AG08396 (cell line): ENCODE data around the gene CYFIP2.

Source experiments
- DNase-seq: peaks from one replicate; pipeline ENCODE4 v3.0.0; 2012; ENCODE audit warnings: low spot score, mixed read lengths

Gene CYFIP2

DNA sequence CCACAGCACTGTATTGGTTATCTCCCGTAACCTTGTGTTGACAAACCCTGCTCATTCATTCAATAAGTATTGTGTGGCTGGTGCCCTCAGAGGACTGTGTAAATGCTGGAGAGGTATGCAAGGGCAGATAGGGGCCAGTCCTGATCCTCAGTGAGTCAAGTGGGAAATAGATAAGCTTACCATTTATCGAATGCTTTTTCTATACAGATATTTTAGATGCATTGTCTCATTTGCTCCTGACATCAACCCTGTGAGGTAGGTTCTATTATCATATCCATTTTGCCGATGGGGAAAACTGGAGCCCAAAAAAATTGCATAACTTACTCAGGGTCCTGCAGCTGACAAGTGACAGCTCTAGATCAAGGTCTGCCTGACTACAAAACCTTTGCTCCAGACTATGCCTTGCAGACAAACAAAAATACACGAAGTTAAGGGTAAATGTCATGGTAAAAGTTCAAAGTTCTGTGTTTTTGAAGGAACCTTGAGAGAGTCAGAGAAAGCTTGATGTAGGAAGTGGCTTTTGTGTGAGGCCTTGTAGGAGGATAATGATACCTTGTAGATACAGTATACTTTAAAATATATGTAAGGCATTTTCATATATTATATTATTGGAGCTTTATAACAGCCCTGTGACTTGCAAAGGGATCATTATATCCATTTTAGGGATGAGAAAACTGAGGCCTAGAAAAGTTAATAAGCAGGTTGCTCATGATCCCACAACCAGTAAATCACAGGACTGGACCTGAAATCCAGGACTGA, 22.7 kb downstream of the CYFIP2 start:
- DNase-seq, result no peak

DNA sequence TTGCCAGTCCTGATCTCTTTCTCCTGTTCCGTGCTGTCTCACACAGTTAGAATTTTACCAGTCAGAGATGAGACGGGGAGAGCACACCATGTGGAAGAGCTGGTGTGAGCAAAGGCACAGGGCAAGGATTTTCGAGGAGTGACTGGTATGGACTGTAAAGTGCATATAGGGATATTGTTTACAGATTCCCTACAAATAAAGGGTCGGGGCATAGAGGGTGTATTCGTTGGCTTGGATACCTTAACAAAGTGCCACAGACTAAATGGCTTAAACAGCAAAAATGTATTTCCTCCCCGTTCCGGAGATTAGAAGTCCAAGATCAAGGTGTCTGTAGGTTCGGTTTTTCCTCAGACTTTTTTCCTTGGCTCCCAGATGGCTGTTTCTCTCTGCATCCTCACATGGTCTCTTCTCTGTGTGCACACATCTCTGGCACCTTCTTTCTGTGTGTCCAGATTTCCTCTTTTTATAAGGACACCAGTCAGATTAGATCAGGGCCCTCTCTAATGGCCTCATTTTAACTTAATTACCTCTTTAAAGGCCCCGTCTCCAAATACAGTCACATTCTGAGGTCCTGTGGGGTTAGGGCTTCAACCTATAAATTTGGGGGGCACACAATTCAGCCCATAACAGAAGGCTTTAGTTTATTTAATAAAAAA, 23.4 kb downstream of the CYFIP2 start:
- DNase-seq, result no peak

DNA sequence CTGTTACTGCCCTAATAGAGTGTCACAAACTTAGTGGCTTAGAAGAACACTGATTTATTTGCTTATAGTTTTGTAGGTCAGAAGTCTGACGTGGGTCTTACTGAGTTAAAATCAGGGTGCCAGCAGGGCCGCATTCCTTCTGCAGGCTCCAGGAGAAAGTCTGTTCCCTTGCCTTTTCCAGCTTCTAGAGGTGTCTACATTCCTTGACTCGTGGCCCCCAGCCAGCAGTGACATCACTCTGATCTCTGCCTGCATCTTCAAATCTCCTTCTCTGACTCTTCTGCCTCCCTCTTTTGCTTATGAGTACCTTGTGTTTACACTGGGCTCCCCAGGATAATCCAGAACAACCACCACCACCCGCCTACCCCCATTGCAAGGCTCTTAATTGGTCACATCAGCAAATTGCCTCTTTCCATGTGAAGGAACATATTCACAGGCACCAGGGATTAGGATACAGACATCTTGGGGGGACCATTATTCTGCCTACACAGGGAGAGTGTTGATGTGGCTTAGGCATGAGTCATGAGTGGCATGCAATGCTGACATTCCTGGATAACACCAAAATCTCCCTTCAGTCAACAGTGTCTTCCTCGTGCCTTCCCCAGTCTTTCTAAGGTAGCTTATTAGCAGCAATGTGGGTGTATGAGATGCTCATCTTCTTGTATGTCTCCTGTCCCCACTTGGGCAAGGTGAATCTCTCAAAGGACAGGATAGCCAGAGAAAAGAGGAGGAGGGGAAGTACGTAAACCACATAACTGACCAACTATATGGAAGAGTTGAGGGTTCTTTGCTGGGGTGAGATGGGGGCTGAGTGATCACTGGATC, 24.4 kb downstream of the CYFIP2 start:
- DNase-seq, result peak; percentile 46

DNA sequence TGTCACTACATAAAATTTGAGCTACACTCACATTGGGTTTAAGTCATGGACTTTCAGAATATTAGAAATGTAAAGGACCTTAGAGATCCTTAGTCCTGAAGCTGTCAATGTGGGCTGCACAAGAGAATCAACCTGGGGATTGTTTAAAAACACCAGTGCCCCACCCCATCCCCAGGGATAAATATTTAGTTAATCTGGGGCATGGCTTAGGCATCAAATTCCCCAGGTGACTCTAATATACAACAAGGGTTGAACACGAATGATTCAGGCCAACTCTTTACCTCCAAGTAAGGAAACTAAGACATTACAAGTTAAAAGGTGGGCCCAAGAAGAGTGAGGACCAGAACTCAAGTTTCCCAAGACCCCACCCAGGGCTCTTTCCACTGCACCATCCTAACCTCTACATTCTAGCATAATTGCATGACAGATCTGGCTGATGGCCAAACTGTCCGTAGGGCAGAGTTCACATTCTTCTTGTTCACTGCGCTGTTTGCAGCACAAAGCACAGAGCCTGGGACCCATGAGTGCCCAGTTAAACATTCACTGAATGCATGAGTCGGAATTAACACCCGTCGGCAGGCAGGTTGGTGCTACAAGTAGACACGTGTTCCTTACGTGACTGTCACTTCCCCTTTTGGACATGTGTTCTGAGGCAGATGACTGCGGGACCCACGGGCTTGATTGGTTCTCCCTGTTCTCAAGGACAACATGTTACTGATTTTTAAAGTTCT, 25.2 kb downstream of the CYFIP2 start:
- no peak for DNase-seq

GRCh38 chr5:157292599-157292998, 26.7 kb downstream of the CYFIP2 start:
- DNase-seq, result no peak

DNA sequence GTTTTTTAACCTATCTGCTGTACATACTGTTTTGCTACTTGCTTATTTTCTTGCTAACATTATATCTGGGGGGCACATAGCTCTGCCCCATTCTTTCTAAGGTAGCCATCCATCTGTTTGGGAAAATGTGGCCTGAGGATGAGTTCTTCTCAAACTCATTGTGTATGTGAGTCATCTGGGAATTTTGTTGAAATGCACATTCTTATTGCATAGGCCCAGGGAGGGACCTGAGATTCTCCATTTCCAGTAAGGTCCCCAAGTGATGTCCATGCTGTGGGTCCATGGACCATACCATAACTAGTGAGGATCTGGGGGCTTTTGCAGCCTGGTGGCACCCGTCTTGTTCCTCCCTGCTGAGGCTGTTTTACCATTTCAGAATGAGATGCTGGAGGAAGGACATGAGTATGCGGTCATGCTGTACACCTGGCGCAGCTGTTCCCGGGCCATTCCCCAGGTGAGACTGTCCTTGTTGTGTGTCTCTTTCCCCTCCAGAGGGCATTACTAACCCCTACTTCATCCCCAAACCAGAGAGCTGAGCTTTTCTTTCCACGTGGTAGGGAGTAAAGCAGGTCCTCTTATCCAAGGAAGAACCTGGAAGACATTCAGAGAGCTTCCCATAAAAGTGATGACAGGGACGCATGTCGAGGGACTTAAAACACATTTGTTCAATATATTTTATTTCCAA, 28.6 kb downstream of the CYFIP2 start:
- no peak for DNase-seq

DNA sequence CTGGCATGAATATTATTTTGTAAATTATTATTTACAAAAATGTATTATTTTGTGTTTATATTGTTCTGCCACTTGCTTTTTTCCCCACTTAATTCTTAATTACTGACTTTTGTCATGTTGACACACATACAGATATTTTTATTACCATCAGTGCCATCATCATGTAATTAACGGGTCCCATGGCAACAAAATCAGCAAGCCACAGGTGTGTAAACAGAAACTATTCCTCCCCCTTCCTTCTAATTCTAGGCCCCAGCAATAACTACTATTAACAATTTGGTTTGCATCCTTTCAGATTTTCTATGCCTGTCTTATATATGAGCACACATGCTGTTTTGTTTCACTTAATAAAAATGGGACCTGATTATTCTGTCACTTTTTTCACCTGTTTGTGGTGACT, 29.3 kb downstream of the CYFIP2 start:
- no peak for DNase-seq

GRCh38 chr5:157300564-157300963, 34.6 kb downstream of the CYFIP2 start:
- no peak for DNase-seq

DNA sequence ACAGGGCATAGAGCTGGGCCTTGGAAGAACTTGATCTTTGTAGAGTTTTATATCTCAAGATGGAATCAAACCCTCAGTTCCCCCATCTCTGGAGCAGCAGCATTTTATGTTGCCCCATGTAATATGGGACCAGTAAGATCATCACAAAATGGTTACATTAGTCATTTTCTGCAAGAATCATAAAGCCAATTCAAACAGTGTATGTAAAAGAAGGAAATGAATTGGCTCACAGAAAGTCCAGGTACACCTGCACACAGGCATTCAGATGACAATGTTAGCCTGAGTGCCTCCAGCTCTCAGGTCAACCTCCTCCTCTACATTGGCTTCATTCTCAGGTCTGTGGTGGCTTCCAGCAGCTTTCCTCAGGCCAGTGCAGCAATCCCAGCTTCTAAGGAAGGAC, 35.1 kb downstream of the CYFIP2 start:
- DNase-seq, result no peak

- DNase-seq, result no peak
These were observed 37.1 kb downstream of the CYFIP2 start for GRCh38 chr5:157303023-157303422.

- DNase-seq, result no peak
These were observed 37.9 kb downstream of the CYFIP2 start for GRCh38 chr5:157303667-157304327.

GRCh38 chr5:157306081-157306480, 40.2 kb downstream of the CYFIP2 start:
- no peak for DNase-seq

GRCh38 chr5:157306692-157307471, 41.0 kb downstream of the CYFIP2 start:
- DNase-seq, result no peak

- no peak for DNase-seq
These were observed 43.0 kb downstream of the CYFIP2 start for GRCh38 chr5:157308836-157309465.

DNA sequence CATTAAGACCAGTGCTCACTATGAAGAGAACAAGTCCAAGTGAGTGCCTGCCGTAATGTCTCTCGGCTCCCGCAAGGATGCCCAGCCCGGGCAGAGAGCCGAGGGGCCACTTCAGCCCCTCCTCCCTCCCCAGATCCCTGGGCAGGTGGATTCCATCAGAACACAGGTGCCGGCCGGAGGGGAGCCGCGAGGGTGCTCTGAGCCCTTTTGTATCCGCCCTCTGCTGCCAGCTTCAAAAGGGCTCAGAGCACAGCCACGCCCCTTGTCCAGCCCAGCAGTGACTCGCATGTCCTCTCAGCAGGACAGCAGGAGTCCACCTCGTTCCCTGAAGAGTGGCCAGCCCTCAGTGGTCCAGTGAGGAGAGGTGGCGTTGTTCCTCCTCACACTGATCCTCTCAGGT, 43.9 kb downstream of the CYFIP2 start:
- peak; percentile 25 for DNase-seq

DNA sequence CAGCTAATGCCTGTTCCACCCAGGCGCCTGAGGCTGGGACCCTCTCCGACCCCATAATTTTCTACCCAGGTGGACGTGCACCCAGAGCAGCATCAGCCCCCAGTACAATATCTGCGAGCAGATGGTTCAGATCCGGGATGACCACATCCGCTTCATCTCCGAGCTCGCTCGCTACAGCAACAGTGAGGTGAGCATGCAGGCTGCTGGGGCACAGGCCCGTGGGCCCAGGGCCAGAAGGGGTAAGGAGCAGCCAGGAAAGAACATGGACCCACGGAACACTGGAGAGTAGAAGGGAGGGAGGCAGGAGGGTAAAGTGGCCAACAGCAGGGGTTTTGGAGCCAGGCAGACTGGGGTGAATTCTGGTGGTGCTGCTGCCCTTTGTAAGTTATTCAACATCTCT, 45.7 kb downstream of the CYFIP2 start:
- DNase-seq, result no peak

- DNase-seq, result peak; percentile 82
These were observed 46.6 kb downstream of the CYFIP2 start for GRCh38 chr5:157312492-157312891.

DNA sequence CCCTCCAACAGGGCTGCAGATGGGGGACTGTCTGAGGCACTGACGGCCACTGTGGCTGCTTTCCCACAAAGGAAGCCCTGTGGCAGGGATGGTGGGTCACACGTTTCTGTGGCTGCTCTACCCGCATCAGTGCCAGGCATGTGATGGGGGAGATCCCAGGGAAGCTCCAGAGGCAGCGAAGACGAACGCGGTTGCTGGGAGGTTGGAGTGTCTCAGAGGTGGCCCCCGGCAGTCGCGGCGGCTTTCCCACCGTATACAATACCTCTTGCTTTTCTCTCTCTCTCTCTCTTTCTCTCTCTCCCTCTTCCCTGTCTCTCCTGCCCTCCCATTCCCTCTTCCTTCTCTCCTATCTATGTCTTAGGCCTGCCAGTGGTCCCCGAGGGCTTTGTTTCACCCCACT, 56.7 kb downstream of the CYFIP2 start:
- no peak for DNase-seq

GRCh38 chr5:157323107-157323706, 57.3 kb downstream of the CYFIP2 start:
- DNase-seq, result no peak
